ENCODE measurements around the gene AOPEP.

DNA sequence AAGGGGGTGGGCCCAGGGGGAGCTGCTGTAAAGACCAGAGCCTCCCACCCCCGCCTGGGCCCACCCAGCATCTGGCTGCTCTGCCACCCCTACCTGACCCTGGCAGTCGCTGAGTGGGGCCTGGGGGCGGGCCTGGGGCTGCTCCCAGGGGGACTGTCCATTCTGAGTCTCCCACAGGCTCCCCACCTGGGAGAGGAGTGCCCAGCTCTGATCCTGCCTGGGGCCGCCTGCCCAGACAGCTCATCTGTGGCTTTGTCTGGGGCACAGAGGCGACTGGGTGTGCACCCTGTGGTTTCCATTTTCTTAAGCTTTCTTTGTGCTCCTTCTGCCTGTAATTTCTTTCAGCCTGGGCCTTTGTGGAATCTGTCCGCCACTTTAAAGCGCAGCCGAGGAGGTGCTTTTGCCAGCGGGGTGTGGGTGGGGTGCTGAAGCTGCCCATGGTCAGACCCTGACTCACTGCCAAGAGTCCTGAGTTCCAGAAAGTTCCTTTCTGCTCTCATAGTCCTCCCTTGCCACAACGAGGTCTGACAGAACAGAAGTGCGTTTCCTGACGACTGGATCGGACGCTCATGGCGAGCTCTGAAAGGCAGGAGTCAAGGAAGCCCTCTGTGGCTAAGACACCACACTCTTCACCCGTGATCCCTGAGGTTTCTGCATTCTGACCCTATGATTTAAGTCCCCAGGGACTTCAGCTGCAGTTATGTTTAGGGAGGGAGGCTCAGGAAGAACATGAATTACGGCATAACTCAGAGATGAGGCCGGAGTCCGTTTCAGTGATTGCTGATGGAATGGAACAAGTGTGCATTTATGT is 366.0 kb downstream of the AOPEP start:
- peak in 1 of 2 donors; percentile 19 for TF ChIP-seq POLR2A (IDR thresholded peaks at IDR 0.05)
- TF ChIP-seq, protein P1, sequence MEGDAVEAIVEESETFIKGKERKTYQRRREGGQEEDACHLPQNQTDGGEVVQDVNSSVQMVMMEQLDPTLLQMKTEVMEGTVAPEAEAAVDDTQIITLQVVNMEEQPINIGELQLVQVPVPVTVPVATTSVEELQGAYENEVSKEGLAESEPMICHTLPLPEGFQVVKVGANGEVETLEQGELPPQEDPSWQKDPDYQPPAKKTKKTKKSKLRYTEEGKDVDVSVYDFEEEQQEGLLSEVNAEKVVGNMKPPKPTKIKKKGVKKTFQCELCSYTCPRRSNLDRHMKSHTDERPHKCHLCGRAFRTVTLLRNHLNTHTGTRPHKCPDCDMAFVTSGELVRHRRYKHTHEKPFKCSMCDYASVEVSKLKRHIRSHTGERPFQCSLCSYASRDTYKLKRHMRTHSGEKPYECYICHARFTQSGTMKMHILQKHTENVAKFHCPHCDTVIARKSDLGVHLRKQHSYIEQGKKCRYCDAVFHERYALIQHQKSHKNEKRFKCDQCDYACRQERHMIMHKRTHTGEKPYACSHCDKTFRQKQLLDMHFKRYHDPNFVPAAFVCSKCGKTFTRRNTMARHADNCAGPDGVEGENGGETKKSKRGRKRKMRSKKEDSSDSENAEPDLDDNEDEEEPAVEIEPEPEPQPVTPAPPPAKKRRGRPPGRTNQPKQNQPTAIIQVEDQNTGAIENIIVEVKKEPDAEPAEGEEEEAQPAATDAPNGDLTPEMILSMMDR (IDR thresholded peaks at IDR 0.05) = no peak

Measured in thyroid gland (tissue), 4 donors.